Measurements from ENCODE around the gene ALCAM.

DNA sequence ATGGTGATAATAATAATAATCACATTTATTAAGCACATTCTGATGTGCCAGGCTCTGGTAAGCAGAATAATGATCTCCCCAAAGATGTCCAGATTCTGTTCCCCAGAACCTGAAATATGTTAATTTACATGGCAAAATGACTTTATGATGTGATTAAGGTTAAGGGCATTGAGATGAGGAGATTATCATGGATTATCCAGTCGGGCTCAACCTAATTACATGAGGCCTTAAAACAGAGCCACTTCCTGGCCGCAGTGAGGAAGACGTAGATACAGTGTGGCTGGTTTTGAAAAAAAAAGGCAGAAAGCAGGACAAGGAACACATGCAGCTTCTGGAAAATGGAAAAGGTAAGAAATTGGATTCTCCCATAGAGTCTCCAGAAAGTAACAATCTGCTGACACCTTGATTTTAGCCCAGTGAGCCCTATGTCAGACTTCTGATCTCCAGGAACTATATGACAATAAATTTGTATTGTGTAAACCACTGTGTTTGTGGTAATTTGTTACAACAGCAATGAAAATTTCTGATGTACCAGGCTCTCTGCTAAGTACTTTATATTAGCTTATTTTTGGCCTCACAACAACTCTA, 126.7 kb downstream of the ALCAM start:
- TF ChIP-seq POLR2AphosphoS5 (IDR thresholded peaks at IDR 0.05; ENCODE audit: insufficient read depth, low read depth, low read length) (no peak), POLR2A (IDR thresholded peaks at IDR 0.05; ENCODE audit: low read depth, low read length) (no peak)
- TF ChIP-seq, protein P1, sequence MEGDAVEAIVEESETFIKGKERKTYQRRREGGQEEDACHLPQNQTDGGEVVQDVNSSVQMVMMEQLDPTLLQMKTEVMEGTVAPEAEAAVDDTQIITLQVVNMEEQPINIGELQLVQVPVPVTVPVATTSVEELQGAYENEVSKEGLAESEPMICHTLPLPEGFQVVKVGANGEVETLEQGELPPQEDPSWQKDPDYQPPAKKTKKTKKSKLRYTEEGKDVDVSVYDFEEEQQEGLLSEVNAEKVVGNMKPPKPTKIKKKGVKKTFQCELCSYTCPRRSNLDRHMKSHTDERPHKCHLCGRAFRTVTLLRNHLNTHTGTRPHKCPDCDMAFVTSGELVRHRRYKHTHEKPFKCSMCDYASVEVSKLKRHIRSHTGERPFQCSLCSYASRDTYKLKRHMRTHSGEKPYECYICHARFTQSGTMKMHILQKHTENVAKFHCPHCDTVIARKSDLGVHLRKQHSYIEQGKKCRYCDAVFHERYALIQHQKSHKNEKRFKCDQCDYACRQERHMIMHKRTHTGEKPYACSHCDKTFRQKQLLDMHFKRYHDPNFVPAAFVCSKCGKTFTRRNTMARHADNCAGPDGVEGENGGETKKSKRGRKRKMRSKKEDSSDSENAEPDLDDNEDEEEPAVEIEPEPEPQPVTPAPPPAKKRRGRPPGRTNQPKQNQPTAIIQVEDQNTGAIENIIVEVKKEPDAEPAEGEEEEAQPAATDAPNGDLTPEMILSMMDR (IDR thresholded peaks at IDR 0.05; ENCODE audit: extremely low read depth in 1 of 2, insufficient read depth in 1 of 2, low read depth in 1 of 2, low read length in 2 of 2) = no peak
